GM12891 (cell line): ENCODE data around the gene GJA1.

Experiments
- DNase-seq: peaks from one replicate; pipeline ENCODE4 v3.0.0; 2011; ENCODE audit warnings: low spot score; ENCODE audit not compliant: insufficient read length
- FAIRE-seq: peaks from 2 replicates; lab custom pipeline; 2011; peaks lifted over from hg19 to GRCh38; lab: Jason Lieb, UNC
- PAX5 ChIP-seq: IDR thresholded peaks from 2 replicates; pipeline ENCODE4 v1.6.1; 2011; ENCODE audit warnings: low read length, moderate library complexity, mild to moderate bottlenecking; ENCODE audit not compliant: insufficient read depth, severe bottlenecking
- POLR2A ChIP-seq: IDR thresholded peaks from 2 replicates; pipeline ENCODE4 v1.6.1; 2011; ENCODE audit warnings: low read depth, low read length, control low read depth
- POLR2AphosphoS5 ChIP-seq: IDR thresholded peaks from 2 replicates; pipeline ENCODE4 v1.6.1; 2011; ENCODE audit warnings: low read depth, low read length, control low read depth
- POU2F2 ChIP-seq: IDR thresholded peaks from 2 replicates; pipeline ENCODE4 v1.6.1; 2011; ENCODE audit warnings: low read depth, mild to moderate bottlenecking, control low read depth, low read length, moderate library complexity
- SPI1 ChIP-seq: IDR thresholded peaks from 2 replicates; pipeline ENCODE4 v1.6.1; 2011; ENCODE audit warnings: low read depth, low read length, control low read depth
- TAF1 ChIP-seq: IDR thresholded peaks from 2 replicates; pipeline ENCODE4 v1.6.1; 2011; ENCODE audit warnings: low read depth, low read length, control low read depth

The GJA1 gene

DNA sequence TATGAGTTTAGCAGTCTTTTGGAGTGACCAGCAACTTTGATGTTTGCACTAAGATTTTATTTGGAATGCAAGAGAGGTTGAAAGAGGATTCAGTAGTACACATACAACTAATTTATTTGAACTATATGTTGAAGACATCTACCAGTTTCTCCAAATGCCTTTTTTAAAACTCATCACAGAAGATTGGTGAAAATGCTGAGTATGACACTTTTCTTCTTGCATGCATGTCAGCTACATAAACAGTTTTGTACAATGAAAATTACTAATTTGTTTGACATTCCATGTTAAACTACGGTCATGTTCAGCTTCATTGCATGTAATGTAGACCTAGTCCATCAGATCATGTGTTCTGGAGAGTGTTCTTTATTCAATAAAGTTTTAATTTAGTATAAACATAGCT is 13.9 kb downstream of the GJA1 start:
- no peak for FAIRE-seq
- no peak for DNase-seq
- TF ChIP-seq PAX5 (no peak), SPI1 (no peak), POLR2AphosphoS5 (no peak), TAF1 (no peak), POLR2A (no peak), POU2F2 (no peak)

DNA sequence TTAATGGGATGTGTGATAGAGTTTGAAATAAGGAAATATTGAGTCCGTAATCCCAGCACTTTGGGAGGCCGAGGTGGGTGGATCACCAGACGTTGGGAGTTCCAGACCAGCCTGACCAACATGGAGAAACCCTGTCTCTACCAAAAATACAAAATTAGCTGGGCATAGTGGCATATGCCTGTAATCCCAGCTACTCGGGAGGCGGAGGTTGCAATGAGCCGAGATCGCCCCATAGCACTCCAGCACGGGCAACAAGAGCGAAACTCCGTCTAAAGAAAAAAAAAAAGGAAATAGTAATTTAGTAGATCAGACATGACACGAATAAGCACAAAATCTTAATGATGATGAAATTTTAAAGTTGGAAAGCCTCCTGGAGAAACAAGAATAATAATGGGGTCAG is 14.8 kb downstream of the GJA1 start:
- TF ChIP-seq POU2F2 (no peak), POLR2A (no peak), TAF1 (no peak), PAX5 (no peak), POLR2AphosphoS5 (no peak), SPI1 (no peak)
- FAIRE-seq: no peak
- DNase-seq: no peak

DNA sequence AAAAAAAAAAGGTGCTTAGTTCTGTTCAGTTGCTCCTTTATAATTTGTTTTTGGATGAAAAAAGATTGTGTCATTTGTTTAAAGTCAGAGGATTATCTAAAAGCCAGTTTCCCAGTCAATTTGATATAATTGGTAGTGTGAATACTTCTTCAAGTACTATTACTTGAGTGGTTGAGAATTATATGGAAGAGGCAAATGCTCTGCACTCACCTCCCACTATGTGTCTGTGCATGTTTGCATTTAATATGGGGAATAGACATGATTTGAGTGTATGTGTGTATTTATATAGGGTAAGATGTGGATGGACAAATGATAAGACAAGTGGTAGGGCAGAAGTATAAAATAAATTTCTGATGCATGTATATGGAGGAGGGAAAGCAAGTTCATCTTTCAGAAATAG is 15.8 kb downstream of the GJA1 start:
- no peak for FAIRE-seq
- DNase-seq: no peak
- TF ChIP-seq POLR2A (no peak), TAF1 (no peak), POU2F2 (no peak), SPI1 (no peak), POLR2AphosphoS5 (no peak), PAX5 (no peak)

DNA sequence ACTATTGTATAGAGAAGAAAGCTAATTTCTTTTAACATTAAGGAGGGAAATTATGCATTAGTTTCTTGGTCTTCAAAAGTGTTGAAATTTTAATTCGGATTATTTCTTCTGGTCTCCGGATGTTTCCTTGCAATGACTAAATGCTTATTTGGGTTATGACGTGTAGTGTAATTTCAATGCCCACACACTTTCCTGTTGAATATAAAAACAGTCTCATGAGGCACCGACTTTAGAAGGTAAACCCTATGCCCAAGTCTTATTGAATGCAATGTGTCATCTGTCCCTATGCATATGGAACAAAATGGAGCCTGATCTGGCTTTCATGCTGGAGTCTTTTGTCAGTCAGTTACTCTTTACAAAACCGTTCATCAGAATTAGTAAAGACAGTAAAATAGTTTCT is 17.7 kb downstream of the GJA1 start:
- FAIRE-seq (no peak), DNase-seq (no peak)
- no peak for TF ChIP-seq POU2F2

DNA sequence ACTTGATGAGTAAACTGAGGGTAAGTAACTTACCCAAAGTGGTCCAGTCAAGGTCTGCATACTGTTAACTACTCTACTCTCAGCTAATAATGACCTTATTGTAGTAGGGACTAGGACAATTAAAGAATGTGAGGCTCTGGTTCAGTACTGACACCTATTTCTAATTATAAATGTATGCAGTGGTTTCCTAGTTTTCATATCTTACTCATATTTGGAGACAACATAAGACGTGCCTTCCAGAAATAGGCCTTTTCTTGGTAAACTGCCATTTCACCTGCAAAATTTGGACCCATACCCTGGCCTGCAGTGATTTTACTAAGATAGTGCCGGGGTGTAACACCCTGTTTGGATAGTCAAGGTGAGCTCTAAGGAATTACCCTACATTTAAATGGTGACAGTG is 24.7 kb downstream of the GJA1 start:
- FAIRE-seq (no peak), DNase-seq (no peak)
- no peak for TF ChIP-seq POLR2A
- TF ChIP-seq TAF1: no peak
- no peak for TF ChIP-seq POU2F2
- no peak for TF ChIP-seq PAX5
- TF ChIP-seq POLR2AphosphoS5: no peak
- TF ChIP-seq SPI1: no peak

DNA sequence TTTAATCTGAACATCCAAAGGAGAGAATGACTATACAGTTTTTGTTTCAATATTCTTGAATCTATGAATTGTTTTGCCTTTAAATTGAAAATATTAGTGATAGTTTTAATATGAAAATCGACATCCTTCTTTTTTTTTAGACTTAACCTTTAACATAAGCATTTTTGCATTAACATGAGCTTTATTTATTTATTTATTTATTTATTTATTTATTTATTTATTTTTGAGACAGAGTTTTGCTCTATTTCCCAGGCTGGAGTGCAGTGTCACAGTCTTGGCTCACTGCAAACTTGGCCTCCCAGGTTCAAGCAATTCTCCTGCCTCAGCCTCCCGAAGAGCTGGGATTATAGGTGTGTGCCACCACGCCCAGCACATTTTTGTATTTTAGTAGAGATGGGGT is 27.6 kb downstream of the GJA1 start:
- DNase-seq (no peak), FAIRE-seq (no peak)

DNA sequence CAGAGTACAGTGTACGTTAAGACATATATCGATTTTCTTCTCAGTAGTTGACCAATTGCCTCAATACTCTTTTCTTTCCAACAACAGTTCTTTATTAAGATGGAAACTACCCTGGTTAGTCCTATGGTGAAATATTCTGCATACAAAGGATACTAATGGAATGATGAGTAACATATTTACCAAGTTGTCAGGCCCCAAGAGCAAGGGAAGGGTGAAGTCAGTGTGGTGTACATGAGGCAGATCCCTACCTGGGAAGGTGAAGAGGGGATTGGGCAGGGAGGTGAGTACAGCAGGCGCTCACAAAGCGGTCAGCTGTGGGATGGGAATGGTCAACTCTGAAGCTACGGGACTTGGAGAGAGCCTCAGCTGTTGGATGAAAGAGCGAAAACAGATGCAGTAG is 29.7 kb downstream of the GJA1 start:
- FAIRE-seq (no peak), DNase-seq (no peak)
- TF ChIP-seq SPI1 (no peak), POLR2A (no peak), TAF1 (no peak)

More for the DNA sequence above, 27.6 kb downstream of the GJA1 start:
- TF ChIP-seq POLR2AphosphoS5 (no peak), POLR2A (no peak), SPI1 (no peak), PAX5 (no peak), POU2F2 (no peak), TAF1 (no peak)

DNA sequence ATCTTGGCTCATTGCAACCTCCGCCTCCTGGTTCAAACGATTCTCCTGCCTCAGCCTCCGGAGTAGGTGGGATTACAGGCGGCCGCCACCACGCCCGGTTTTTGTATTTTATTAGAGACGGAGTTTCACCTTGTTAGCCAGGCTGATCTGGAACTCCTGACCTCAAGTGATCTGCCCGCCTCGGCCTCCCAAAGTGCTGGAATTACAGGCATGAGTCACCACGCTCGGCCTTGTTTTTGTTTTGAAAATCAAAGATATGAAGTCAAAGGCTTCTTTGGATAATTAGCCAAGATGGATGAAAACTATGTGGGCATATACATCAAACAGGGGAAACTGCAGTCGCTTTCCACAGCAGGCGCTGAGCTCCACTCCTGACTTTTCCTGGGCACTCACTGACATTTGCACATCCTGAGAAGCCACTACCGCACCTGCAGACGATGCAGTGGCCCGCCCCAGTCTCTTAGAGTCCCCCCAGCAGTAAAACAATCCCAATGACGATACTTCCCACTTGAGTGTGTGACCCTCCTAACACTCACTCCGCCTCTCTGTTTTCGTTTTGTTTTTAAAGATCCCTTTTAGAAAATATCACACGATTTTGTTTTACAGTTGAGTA is 44.1 kb downstream of the GJA1 start:
- FAIRE-seq: no peak
- no peak for DNase-seq

DNA sequence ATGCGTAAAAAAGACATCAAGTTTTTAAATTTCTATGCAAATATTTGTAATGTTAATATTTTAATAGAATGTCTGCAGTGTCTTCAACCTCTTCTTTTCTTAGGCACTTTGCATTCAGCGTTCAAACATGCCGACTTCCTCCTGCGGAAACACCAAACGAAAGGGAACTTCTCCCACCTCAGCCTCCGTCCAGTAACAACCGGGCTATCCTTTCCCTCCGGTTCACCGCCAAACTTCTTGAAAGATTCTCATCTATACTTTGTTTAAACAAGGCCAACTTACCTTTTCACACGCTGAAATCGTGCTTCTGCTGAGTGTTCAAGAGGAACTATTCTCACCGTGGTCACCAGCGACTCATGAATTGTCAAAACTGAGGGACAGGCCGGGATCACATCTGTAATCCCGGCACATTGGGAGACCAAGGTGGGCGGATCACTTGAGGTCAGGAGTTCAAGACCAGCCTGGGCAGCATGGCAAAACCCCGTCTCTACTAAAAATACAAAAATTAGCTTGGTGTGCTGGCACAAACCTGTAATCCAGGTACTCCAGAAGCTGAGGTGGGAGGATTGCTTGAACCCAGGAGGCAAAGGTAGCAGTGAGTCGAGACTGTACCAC is 44.8 kb downstream of the GJA1 start:
- no peak for TF ChIP-seq POLR2A
- TF ChIP-seq PAX5: no peak
- TF ChIP-seq POU2F2: no peak
- TF ChIP-seq TAF1: no peak
- TF ChIP-seq POLR2AphosphoS5: no peak
- no peak for TF ChIP-seq SPI1
- FAIRE-seq (no peak), DNase-seq (no peak)

More for the DNA sequence above, 44.1 kb downstream of the GJA1 start:
- TF ChIP-seq TAF1 (no peak), POLR2AphosphoS5 (no peak), POU2F2 (no peak), PAX5 (no peak), POLR2A (no peak), SPI1 (no peak)
